Coronary artery (tissue), 2 donors: Measurements from ENCODE around the gene BARX2.

Source experiments
- DNase-seq: peaks from one replicate; pipeline ENCODE4 v3.0.0-alpha.2; 2017; ENCODE audit warnings: low spot score
- H3K27ac ChIP-seq, 2 donors: fragments of 200-600 bp; sonication (generic); one replicate each; pipeline ENCODE4 v1.5.1; 2016 to 2019
- H3K4me3 ChIP-seq: fragments of 200-600 bp; sonication (generic); 2 replicates; pipeline ENCODE4 v1.5.1; 2016; ENCODE audit warnings: mild to moderate bottlenecking, moderate library complexity
- CTCF ChIP-seq: fragments of 200-600 bp; sonication (generic); IDR thresholded peaks from one replicate; pipeline ENCODE4 v1.5.1; 2019; ENCODE audit warnings: antibody characterized with exemption

BARX2 gene

GRCh38 chr11:129427376-129427775 is 51.7 kb downstream of the BARX2 start:
- DNase-seq: no peak
- H3K27ac ChIP-seq: no peak overlapping the region
- no peak for TF ChIP-seq CTCF
- no peak overlapping the region for H3K4me3 ChIP-seq

GRCh38 chr11:129427816-129428406 is 52.3 kb downstream of the BARX2 start:
- TF ChIP-seq CTCF: no peak
- Histone ChIP-seq H3K27ac (no peak overlapping the region), H3K4me3 (no peak overlapping the region)
- no peak for DNase-seq

GRCh38 chr11:129428557-129428956 is 52.9 kb downstream of the BARX2 start:
- no peak overlapping the region for H3K27ac ChIP-seq
- H3K4me3 ChIP-seq: no peak overlapping the region
- no peak for DNase-seq
- TF ChIP-seq CTCF: no peak

GRCh38 chr11:129434641-129435498 is 59.2 kb downstream of the BARX2 start:
- no peak overlapping the region for H3K27ac ChIP-seq
- TF ChIP-seq CTCF: no peak
- DNase-seq: no peak
- no peak overlapping the region for H3K4me3 ChIP-seq

- H3K4me3 ChIP-seq: no peak overlapping the region
- H3K27ac ChIP-seq: no peak overlapping the region
- no peak for DNase-seq
- TF ChIP-seq CTCF: no peak
These were observed 60.0 kb downstream of the BARX2 start for GRCh38 chr11:129435499-129436245.

- no peak for TF ChIP-seq CTCF
- Histone ChIP-seq H3K4me3 (no peak overlapping the region), H3K27ac (no peak overlapping the region)
- no peak for DNase-seq
These were observed 60.9 kb downstream of the BARX2 start for GRCh38 chr11:129436573-129436972.
